8988T (cell line): ENCODE data around the gene NUP88.
"Not testable (repeated sequence)": the region's sequence is repeated elsewhere in the genome, so short reads cannot be mapped to it uniquely, and the experiment has no call there.

Source experiments
- DNase-seq: peaks from one replicate; pipeline ENCODE4 v3.0.0; 2011

NUP88 gene

GRCh38 chr17:5419356-5419958 is at the start of gene NUP88:
Gene NUP88, minus strand, starts transcription at chr17:5419662. Its CDS starts 12 bp downstream, at chr17:5419650.
- DNase-seq, result peak; percentile 63

DNA sequence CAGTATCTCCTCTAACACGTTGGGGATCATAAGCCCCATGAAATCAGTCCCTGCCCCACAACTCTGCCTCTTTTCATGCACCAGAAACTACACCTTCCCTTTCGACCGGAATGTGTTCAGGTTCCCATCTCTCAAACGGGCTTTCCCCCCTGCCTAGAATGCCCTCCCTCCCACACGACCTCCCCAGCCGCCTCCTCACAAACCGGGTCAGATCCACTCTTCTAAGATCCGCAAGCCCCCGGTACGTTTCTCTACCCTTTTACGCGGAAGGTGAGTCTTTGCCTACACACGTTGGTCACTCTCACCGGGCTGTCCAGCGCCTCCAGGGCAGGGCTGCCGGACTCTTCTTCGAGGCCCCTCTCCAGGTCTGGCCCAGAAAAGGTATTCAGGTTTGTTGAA is 48.6 kb upstream of the NUP88 start:
- DNase-seq, result no peak

DNA sequence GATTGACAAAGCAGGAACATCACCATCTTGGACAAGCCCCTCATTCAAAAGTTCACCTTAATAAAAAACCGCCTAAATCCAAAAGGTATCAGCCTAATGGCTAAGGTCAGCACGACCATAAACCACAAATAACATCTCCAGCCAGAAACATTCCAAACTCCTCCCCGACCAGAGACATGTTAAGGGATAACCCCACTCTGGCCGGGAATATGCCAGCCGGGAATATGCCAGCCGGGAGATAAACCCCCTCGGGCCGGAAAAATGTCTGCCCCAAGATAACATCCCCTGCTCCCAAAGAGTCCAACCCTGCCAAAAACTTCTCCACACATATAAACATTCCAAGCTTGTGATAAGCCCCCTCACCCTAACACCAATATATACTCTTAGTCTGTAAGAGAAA is 48.0 kb upstream of the NUP88 start:
- no peak for DNase-seq

DNA sequence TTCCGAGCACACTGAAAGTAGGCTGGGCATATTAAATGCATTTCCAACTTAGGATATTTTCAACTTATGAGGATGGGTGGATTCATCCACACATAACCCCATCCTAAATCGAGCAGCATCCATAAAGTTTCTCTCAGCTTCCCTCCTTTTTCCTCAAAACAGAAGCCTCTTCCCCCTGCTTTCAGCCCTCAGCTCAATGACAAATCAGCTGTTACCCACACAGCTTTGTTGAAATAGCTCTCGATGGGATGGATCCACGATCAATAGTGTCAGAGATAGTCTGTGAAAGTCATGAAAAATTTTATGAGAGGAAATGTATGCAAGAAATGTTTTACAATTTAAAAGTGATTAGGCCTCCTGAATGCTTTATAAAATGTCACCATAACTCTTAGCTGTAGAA is 46.8 kb upstream of the NUP88 start:
- DNase-seq, result no peak

DNA sequence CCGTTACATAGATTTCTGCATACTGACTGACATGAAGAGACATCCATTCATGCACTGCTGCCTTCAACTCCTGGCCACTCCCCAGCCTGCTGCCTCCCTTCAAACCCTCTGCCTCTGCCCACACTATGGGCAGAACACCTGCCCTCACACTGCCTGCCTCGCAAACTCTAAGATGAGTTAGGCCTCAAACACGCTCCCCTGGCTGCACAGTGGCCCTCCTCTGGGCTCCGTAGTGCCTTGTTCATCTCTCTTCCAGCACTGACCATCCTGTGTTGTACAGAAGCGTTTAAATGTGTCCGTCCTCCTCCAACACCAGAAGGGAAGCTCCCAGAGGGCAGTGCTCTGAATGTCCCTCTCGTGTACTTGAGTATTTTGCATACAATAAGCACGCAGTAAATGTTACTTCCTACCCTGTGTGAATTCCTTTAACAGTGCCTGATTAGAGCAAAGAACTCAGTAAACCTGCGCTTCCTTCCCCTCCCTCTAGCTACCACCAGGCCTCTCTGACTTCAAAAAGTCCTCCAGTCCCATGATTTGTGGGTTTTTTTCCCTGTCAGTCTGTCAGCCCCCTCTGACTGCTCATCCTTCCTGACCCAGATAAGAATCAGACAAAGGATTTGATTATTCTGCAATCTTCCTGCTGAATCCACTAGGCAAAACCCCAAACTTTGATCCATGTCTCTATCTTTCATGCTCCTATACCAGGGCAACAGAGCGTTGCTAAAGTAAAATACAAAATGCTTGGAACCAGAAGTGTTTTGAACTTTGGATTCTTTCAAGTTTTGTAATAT is 45.5 kb upstream of the NUP88 start:
- DNase-seq, result no peak

GRCh38 chr17:5446786-5447185 is 27.3 kb upstream of the NUP88 start:
- no peak for DNase-seq

DNA sequence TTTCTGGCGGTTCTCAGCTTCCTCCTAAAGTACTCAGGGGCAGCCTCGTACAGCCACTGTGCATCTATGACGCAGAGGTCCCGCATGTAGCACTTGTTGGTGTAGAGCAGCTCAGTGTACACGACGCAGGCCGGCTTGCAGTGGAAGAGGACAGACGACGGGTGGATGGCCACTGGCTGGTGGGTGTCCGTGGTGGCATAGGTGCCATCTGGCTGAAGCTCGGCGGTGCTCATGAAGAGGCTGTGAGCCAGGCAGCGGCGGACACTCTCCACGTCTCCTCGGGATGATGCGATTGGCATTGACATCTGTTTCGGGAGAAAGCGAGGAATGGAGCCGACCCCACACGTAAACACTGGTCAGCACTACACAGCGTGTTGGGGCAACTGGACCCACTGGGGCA is 24.7 kb upstream of the NUP88 start:
- no peak for DNase-seq

- no peak for DNase-seq
Measured at GRCh38 chr17:5443728-5444127, 24.3 kb upstream of the NUP88 start.

- no peak for DNase-seq
Measured at GRCh38 chr17:5439446-5439764, 19.9 kb upstream of the NUP88 start.

DNA sequence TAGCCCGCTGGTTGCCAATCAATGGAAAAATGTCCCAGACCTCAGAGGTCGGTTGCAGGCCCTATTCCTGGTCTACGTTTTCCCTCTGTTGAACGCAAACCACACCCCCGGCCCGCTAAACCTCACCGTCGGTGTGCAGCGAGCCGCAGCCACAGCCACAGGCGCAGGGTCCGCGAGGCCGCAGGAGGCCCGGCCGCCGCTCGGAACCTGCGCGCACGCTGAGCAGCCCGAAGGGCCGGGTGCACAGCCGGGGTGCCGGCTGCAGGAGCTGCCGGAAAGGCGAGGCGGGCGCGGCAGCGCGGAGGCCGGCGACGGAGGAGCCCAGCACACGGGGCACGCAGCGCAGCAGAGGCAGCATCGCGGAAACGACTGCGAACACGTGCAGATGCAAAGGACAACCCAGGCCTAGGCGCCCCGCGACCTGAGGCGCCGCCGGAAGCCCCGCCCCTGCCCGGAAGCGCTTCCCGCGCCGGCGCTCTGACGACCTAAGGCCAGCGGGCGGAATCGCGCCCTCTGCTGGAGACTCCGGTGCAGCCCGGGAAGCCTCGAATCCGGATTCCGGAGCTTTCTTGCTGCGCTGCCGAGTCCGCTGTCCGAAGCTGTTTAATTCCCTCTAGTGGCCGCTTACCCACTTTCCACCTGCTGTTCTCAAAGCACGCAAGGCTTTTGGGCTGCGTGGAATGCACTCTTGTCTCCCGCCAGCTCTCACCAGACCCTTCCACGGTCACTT is 19.4 kb upstream of the NUP88 start, which contains the start of gene C1QBP:
Gene C1QBP (minus strand): TSS at position 440 of the 730 bp plus-strand sequence. CDS start 82 bp downstream, at position 358.
- DNase-seq, result peak; percentile 73

GRCh38 chr17:5437721-5438317 is 18.4 kb upstream of the NUP88 start:
- DNase-seq, result no peak

DNA sequence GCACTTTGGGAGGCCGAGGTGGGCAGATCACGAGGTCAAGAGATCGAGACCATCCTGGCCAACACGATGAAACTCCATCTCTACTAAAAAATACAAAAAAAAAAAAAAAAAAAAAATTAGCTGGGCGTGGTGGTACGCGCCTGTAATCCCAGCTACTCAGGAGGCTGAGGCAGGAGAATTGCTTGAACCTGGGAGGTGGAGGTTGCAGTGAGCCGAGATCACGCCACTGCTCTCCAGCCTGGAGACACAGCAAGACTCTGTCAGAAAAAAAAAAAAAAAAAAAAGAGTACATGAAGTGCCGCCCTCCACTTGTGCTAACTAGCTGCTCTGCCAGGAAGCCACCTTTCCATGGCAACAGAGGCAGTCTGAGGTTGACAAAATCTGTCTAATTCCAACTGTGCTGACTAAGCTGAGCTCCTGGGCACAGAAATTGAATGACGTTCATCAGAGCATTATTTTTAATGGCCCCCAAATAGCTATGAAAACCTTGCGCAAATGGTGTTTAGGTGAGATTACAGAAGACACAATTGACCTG is 16.4 kb upstream of the NUP88 start:
- not testable (repeated sequence) for DNase-seq

DNA sequence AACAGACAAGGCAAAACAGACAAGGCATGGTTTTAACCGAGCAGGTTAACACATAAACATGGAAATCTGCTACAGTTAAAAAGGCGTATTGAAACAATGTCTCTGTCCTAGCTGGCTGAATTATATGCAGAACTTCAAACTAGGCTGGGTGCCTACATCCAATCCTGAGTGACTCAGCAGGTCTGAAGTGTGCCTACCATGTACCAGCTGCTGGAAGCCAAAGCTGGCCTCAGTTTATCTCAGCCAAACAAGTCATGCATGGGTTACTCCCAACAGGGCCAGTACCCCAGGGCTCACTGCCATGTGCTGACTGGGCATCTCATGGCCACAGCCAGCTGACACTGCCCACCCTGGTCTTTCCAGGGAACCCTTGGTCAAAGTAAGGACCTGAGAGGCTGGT is 15.5 kb upstream of the NUP88 start:
- no peak for DNase-seq

GRCh38 chr17:5431949-5432556 is 12.6 kb upstream of the NUP88 start:
- no peak for DNase-seq

- not testable (repeated sequence) for DNase-seq
Measured at GRCh38 chr17:5431234-5431633, 11.8 kb upstream of the NUP88 start.

DNA sequence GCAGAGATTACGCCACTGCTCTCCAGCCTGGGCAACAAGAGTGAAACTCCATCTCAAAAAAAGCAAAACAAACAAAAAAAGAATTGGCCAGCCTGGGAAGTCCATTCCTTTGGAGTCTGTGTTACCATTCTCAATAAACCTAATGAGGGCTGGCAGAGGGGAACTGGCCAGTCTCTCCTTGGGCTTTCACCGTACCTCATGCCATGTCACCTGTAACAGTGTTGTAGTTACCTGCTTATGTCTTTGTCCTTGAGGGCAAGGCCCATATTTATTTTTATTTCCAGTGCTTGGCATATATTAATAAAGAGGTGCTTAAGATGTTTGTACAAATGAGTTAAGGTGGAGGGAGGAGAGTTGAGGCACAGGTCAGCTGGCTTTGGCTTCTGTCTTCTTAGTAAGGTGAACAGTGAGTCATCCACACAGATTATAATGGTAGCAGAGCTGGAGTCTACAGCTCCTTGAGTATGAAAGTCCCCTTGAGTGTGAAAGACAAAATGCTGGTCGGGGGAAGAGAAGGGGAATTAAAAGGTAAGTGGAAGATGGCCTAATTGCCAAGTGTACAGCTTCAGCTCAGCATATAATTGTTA is 11.0 kb upstream of the NUP88 start:
- DNase-seq, result no peak

- no peak for DNase-seq
Measured at GRCh38 chr17:5429191-5429887, 9.9 kb upstream of the NUP88 start.

GRCh38 chr17:5425826-5426225 is 6.4 kb upstream of the NUP88 start:
- DNase-seq, result no peak

DNA sequence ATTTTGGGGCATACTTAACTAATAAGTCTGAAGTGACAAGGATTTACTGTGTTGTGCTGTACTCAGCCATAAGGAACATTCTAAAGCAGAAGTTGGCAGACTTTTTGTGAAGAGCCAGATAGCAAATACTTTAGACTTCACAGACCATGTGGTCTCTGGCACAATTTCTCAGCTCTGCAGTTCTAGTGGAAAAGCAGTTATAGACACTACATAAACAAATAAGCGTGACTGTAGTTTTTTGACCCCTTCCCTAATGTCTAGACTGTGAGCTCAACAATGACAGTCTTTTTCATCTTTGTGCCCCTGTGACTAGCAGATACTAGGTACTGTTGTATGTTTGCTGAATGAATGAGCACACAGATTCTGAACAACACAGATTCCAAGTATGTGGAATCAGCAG is 5.4 kb upstream of the NUP88 start:
- no peak for DNase-seq

GRCh38 chr17:5422505-5422904 is 3.0 kb upstream of the NUP88 start:
- DNase-seq, result no peak

GRCh38 chr17:5419959-5420653 is 644 bp upstream of the NUP88 start, which contains the start of gene RPAIN:
Gene RPAIN, plus strand, starts transcription at chr17:5420182. Its CDS starts 29 bp downstream, at chr17:5420211.
- DNase-seq, result peak; percentile 34
